Glomerular endothelial cell (primary cell): ENCODE data around the gene SORCS2. TPM values are rescaled to one million over a fixed set of nuclear protein-coding genes. Genes with fewer than 3 reads are reported as not detected.

Experiments used
- DNase-seq: peaks from one replicate; pipeline ENCODE4 v3.0.0-alpha.2; 2011; ENCODE audit warnings: low read depth, low spot score; ENCODE audit errors: extremely low read depth
- total RNA-seq: library from RNA; depleted of rRNA; stranded (reverse); fragments of >200 nt; gene quantifications from 2 replicates; pipeline ENCODE4 v1.2.3, GENCODE V29; 2015

The SORCS2 gene
- total RNA-seq, 1 donor from 2014 or later: 0.64 TPM

- no peak for DNase-seq
These were observed 567.3 kb downstream of the SORCS2 start for GRCh38 chr4:7759635-7760034.

- no peak for DNase-seq
These were observed 567.9 kb downstream of the SORCS2 start for GRCh38 chr4:7760228-7760627.

GRCh38 chr4:7760706-7761105, 568.4 kb downstream of the SORCS2 start:
- DNase-seq: no peak

GRCh38 chr4:7761312-7761711, 569.0 kb downstream of the SORCS2 start:
- DNase-seq: no peak

GRCh38 chr4:7761720-7762119, 569.4 kb downstream of the SORCS2 start:
- no peak for DNase-seq

- DNase-seq: no peak
These were observed 570.2 kb downstream of the SORCS2 start for GRCh38 chr4:7762376-7763030.

- no peak for DNase-seq
These were observed 570.8 kb downstream of the SORCS2 start for GRCh38 chr4:7763106-7763505.

- DNase-seq: no peak
These were observed 571.5 kb downstream of the SORCS2 start for GRCh38 chr4:7763788-7764187.

GRCh38 chr4:7764466-7764865, 572.1 kb downstream of the SORCS2 start:
- DNase-seq: no peak

- no peak for DNase-seq
These were observed 573.3 kb downstream of the SORCS2 start for GRCh38 chr4:7765666-7766065.

- DNase-seq: no peak
These were observed 573.7 kb downstream of the SORCS2 start for GRCh38 chr4:7766086-7766485.

GRCh38 chr4:7766661-7767345, 574.5 kb downstream of the SORCS2 start:
- DNase-seq: no peak

- no peak for DNase-seq
These were observed 575.2 kb downstream of the SORCS2 start for GRCh38 chr4:7767526-7767925.

GRCh38 chr4:7767966-7768365, 575.6 kb downstream of the SORCS2 start:
- no peak for DNase-seq

GRCh38 chr4:7768736-7769135, 576.4 kb downstream of the SORCS2 start:
- DNase-seq: no peak

GRCh38 chr4:7769396-7770223, 577.3 kb downstream of the SORCS2 start:
- no peak for DNase-seq

- DNase-seq: no peak
These were observed 578.1 kb downstream of the SORCS2 start for GRCh38 chr4:7770224-7771050.

- no peak for DNase-seq
These were observed 578.7 kb downstream of the SORCS2 start for GRCh38 chr4:7771056-7771455.

GRCh38 chr4:7771541-7772507, 579.5 kb downstream of the SORCS2 start:
- no peak for DNase-seq
